Measurements from ENCODE around the gene CACNA1C.

GRCh38 chr12:2682296-2683251 is 629.8 kb downstream of the CACNA1C start:
- TF ChIP-seq CTCF (IDR thresholded peaks at IDR 0.05; ENCODE audit: low read depth, low read length, poor library complexity, severe bottlenecking) (peak; percentile 63), EZH2phosphoT487 (IDR thresholded peaks at IDR 0.05; ENCODE audit: borderline replicate concordance, low read length) (no peak)

All from DOHH2 (cell line).